Umbilical cord (tissue), 2 donors: ENCODE data around the gene MAK. TPM values are rescaled to one million over a fixed set of nuclear protein-coding genes. Genes with fewer than 3 reads are reported as not detected.
A peak's percentile ranks its signal among the peaks of the same experiment; 100 is the strongest.
"Not testable (repeated sequence)": the region's sequence is repeated elsewhere in the genome, so short reads cannot be mapped to it uniquely, and the experiment has no call there.

Experiments used
- DNase-seq: peaks from one replicate; pipeline ENCODE4 v3.0.0-alpha.2; 2015; ENCODE audit warnings: low spot score
- total RNA-seq: library from RNA; depleted of rRNA; stranded (reverse); fragments of >200 nt; gene quantifications from one replicate; pipeline ENCODE4 v1.2.3, GENCODE V29; 2014; ENCODE audit warnings: low replicate concordance; ENCODE audit not compliant: insufficient read depth

MAK gene
- total RNA-seq, 1 donor from 2014 or later: 2.2 TPM

- DNase-seq: no peak
Observed at GRCh38 chr6:10792101-10792500, 46.2 kb downstream of the MAK start.

GRCh38 chr6:10791673-10792072 is 46.7 kb downstream of the MAK start:
- DNase-seq: no peak

- no peak for DNase-seq
Observed at GRCh38 chr6:10779076-10779475, 59.3 kb downstream of the MAK start.

GRCh38 chr6:10778230-10778629 is 60.1 kb downstream of the MAK start:
- DNase-seq: no peak

- no peak for DNase-seq
Observed at GRCh38 chr6:10771371-10771894, 66.9 kb downstream of the MAK start.

GRCh38 chr6:10769419-10769818 is 68.9 kb downstream of the MAK start:
- DNase-seq: no peak

GRCh38 chr6:10763006-10763405 is 75.3 kb downstream of the MAK start:
- no peak for DNase-seq

- DNase-seq: no peak
Observed at GRCh38 chr6:10759884-10760329, 78.4 kb downstream of the MAK start.

GRCh38 chr6:10759312-10759839 is 79.0 kb downstream of the MAK start:
- DNase-seq: peak; percentile 28

- no peak for DNase-seq
Observed at GRCh38 chr6:10756085-10756484, 82.3 kb downstream of the MAK start.

- DNase-seq: not testable (repeated sequence)
Observed at GRCh38 chr6:10751757-10752156, 86.6 kb downstream of the MAK start.

GRCh38 chr6:10750568-10750967 is 87.8 kb downstream of the MAK start:
- not testable (repeated sequence) for DNase-seq

- DNase-seq: no peak
Observed at GRCh38 chr6:10749734-10750133, 88.6 kb downstream of the MAK start.

GRCh38 chr6:10747251-10747972 is 90.9 kb downstream of the MAK start, which contains the start of gene TMEM14B:
TMEM14B (plus strand) TSS chr6:10747805; CDS start chr6:10749246, 1,441 bp downstream.
- DNase-seq: peak; percentile 98

GRCh38 chr6:10746915-10747250 is 91.5 kb downstream of the MAK start:
- DNase-seq: no peak

GRCh38 chr6:10745116-10745515 is 93.2 kb downstream of the MAK start:
- no peak for DNase-seq

- DNase-seq: no peak
Observed at GRCh38 chr6:10743515-10743914, 94.8 kb downstream of the MAK start.

- no peak for DNase-seq
Observed at GRCh38 chr6:10742251-10742650, 96.1 kb downstream of the MAK start.

GRCh38 chr6:10741643-10742042 is 96.7 kb downstream of the MAK start:
- not testable (repeated sequence) for DNase-seq

GRCh38 chr6:10740061-10740460 is 98.3 kb downstream of the MAK start:
- DNase-seq: no peak

- no peak for DNase-seq
Observed at GRCh38 chr6:10736731-10737130, 101.6 kb downstream of the MAK start.

GRCh38 chr6:10733863-10734262 is 104.5 kb downstream of the MAK start:
- no peak for DNase-seq

- DNase-seq: no peak
Observed at GRCh38 chr6:10733151-10733715, 105.1 kb downstream of the MAK start.
